Pancreas (tissue), 10 donors: Measurements from ENCODE around the gene LRRC52. TPM values are rescaled to one million over a fixed set of nuclear protein-coding genes. Genes with fewer than 3 reads are reported as not detected.

Experiments
- ATAC-seq, 4 donors: fragments of 200-7000 bp; cut with Tn5 transposase; one replicate each; pipeline versions ENCODE4 v1.8.0 to v1.9.1; 2020; ENCODE audit warnings: mild to moderate bottlenecking in 4 of 4, moderate library complexity in 4 of 4
- DNase-seq, 6 donors: peaks; one replicate each; pipeline ENCODE4 v3.0.0-alpha.2; 2020
- FAIRE-seq: peaks from 2 replicates; lab custom pipeline; 2012; peaks lifted over from hg19 to GRCh38; lab: Jason Lieb, UNC
- H3K27ac ChIP-seq, 4 donors: fragments of 200-600 bp; sonication (generic); 1 replicate in 3 of 4; 2 replicates in 1 of 4; pipeline versions ENCODE4 v1.5.0 to v1.8.0; 2020
- H3K27me3 ChIP-seq, 4 donors: fragments of 200-600 bp; one replicate each; pipeline ENCODE4 v1.8.0; 2021
- H3K36me3 ChIP-seq, 3 donors: fragments of 200-600 bp; sonication (generic) in 1 of 3; one replicate each; pipeline versions ENCODE4 v1.5.0 to v1.8.0; 2020 to 2021
- H3K4me1 ChIP-seq, 3 donors: fragments of 200-600 bp; one replicate each; pipeline ENCODE4 v1.8.0; 2021
- H3K4me3 ChIP-seq, 4 donors: fragments of 200-600 bp; sonication (generic) in 2 of 4; one replicate each; pipeline versions ENCODE4 v1.5.0 to v1.8.0; 2020 to 2021
- H3K9me3 ChIP-seq, 4 donors: fragments of 200-600 bp; one replicate each; pipeline ENCODE4 v1.8.0; 2021
- WGBS, 2 donors: extraction: QIAGEN DNeasy Blood & Tissue Kit; methylation state at CpG; one replicate each; pipeline ENCODE4 v1.1.7; 2013; 5-methylcytosine and 5-hydroxymethylcytosine counted together
- intact Hi-C, 3 donors: fragments of 100-400 bp; cut with DNase I; formaldehyde crosslinking; loops; one replicate each; pipeline versions ENCODE4 v1.11.1 to v1.14.2; 2022
- polyA plus RNA-seq, 2 donors: library from polyadenylated mRNA; stranded (reverse); fragments of 200-250 nt; gene quantifications; one replicate each; pipeline ENCODE4 v1.2.3, GENCODE V29; 2013
- total RNA-seq, 6 donors: library from RNA; stranded (reverse); fragmentation: NEBNext Ultra II Directional in 4 of 6; extraction: Animal tissue kit (Norgen Biotek cat#: 25700) in 4 of 6; gene quantifications; one replicate each; pipeline versions ENCODE4 v1.2.1 to v1.2.4, GENCODE V29; 2021 to 2023
- TF ChIP-seq, protein P1 (sequence below), 4 donors: fragments of 200-600 bp; sonication (generic) in 3 of 4; IDR thresholded peaks; one replicate each; pipeline versions ENCODE4 v1.5.0 to v1.8.0; 2021; ENCODE audit warnings: antibody characterized with exemption in 4 of 4
- donor health status: healthy with polysubstance abuse.
- donor health status: DM: no; HTN: no; CAD: no; lungs with moderate emphysema.
- donor health status: DM: no; HTN: no; CAD: no.
- donor health status: control.
- donor health status: control.
- donor health status: Bipolar disorder and iron deficiency.
- donor health status: DM: yes; HTN: yes; CAD: no.
- donor health status: DM: no; HTN: no; CAD: no.
- donor health status: DM: no; HTN: no; CAD: no.
- donor health status: DM: yes; HTN: yes; CAD: no.

LRRC52 gene, protein sequence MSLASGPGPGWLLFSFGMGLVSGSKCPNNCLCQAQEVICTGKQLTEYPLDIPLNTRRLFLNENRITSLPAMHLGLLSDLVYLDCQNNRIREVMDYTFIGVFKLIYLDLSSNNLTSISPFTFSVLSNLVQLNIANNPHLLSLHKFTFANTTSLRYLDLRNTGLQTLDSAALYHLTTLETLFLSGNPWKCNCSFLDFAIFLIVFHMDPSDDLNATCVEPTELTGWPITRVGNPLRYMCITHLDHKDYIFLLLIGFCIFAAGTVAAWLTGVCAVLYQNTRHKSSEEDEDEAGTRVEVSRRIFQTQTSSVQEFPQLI
- total RNA-seq (not detected), polyA plus RNA-seq (not detected)

DNA sequence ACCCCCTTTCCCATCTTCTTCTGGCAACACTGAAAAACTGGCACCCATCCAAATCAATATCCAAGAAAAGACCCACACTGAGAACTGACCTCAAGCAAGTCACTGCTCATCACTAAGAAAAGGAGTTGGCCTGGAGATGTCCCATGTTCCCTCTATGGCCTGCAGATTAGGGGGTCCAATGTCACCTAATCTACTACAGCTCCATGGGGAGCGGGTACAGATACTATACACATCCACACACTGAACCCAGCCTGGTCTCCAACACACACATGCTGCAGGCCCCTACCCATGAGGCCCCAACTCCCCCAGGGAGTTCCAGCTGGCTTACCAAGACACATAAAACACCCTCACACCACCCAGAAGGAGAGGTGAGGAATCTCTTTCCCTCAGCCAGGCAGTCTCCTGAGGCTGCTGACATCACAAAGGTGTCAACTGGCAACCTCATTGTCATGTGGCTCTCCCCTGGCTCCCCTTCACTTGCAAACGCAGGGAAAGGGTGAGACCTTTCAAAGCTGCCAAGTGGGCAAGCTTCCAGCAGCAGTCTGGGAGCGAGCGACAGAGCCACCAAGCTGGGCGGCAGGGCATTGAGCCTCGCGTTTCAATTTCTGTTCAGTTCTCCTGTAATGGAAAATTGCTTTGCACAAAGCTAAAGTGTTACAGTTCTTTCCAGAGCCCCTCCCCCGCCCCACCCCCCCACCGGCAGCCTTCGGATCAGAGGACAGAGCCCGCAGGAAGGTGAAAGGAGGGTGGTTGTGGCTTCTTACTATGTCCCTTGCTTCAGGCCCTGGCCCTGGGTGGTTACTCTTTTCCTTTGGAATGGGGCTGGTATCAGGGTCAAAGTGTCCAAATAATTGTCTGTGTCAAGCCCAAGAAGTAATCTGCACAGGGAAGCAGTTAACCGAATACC lies at the start of gene LRRC52:
Gene LRRC52, plus strand, starts transcription at position 469 of the 907 bp plus-strand sequence. Its CDS starts 297 bp downstream, at position 766.
- intact Hi-C loops = no loop called here
- ATAC-seq (peak; percentile 88 to 96 (median 93)), FAIRE-seq (no peak), DNase-seq (peak; percentile 69 to 90 (median 84))
- Histone ChIP-seq H3K9me3 (no peaks in the 10 kb centered on the region), H3K27ac (peak within 1 kb of the TSS in 1 of 4 donors; percentile 36), H3K27me3 (no peaks in the 10 kb centered on the region), H3K36me3 (no peaks in the 10 kb centered on the region), H3K4me3 (no peak within 1 kb of the TSS), H3K4me1 (peaks cover 0 to 2% (median 0%) of the 10 kb centered on the region in 3 donors)
- 13 to 14% methylated on average over 12 of the region's 12 CpGs for WGBS, 2 donors
- TF ChIP-seq, protein P1, sequence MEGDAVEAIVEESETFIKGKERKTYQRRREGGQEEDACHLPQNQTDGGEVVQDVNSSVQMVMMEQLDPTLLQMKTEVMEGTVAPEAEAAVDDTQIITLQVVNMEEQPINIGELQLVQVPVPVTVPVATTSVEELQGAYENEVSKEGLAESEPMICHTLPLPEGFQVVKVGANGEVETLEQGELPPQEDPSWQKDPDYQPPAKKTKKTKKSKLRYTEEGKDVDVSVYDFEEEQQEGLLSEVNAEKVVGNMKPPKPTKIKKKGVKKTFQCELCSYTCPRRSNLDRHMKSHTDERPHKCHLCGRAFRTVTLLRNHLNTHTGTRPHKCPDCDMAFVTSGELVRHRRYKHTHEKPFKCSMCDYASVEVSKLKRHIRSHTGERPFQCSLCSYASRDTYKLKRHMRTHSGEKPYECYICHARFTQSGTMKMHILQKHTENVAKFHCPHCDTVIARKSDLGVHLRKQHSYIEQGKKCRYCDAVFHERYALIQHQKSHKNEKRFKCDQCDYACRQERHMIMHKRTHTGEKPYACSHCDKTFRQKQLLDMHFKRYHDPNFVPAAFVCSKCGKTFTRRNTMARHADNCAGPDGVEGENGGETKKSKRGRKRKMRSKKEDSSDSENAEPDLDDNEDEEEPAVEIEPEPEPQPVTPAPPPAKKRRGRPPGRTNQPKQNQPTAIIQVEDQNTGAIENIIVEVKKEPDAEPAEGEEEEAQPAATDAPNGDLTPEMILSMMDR (IDR thresholded peaks at IDR 0.05) = no peak

DNA sequence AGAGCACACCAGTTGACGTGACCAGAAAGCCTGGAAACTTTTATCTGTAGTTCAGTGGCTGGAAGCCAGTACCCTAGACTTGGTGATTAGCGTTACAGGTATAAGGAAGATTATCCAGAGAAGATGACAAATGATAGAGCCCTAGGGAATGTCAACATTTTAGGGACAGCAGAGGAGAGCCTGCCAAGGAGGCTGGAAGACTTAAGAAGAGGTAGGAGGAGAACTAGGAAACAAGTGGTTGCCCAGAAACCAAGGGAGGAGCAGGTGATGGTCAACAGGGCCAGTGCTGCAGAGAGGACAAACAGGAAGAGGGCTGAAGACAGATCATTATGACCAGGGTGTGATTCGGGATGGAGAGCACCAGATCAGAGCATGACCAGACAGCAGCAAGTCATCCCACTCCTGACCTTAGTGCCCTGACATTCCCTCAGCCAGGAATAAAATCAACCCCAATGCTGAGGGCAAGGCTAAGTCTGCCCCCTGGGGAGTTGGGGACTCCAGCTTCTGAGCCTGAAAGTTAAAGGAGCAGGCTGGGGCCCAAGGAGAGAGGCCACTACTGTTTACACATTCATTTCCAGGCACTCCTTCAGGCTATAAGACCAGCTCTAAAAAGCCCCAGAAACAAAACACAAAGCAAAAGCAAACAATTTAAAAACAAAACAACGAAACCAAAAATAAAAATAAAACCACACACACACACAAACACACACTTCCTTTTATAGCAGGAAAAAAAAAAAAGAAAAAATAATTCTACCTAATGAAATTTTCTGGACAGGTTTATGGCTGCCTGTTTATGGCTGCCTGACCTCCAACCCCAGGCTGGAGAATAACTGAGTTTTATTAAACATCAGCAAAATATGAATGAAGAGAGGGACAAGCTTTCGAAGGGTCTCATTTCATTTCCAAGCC lies 48.6 kb upstream of the LRRC52 start:
- no peak overlapping the region for H3K4me3 ChIP-seq
- H3K36me3 ChIP-seq = no peaks in the 10 kb centered on the region
- 47 to 60% methylated on average over 5 of the region's 5 CpGs for WGBS, 2 donors
- FAIRE-seq (no peak), DNase-seq (no peak), ATAC-seq (no peak)
- intact Hi-C loops = no loop called here
- H3K27me3 ChIP-seq = no peaks in the 10 kb centered on the region
- no peaks in the 10 kb centered on the region for H3K9me3 ChIP-seq
- no peak overlapping the region for H3K27ac ChIP-seq
- no peaks in the 10 kb centered on the region for H3K4me1 ChIP-seq
- TF ChIP-seq, protein P1 (IDR thresholded peaks at IDR 0.05) = no peak

DNA sequence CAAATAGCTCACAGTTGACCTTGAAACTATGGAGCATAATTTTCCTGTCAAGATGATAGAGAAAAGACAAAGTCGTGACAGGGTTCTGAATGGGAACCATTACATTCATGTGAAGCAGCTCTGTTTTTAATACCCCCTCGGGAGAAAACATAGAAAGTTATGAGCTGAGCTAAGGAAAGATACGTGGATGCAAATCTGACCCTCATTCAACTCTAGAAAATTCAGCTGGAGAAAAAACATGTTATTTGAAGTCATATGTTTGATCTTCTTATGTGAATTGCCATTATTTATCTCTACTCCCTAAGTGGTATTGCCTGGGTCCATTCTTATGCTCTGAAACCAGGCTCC lies 48.0 kb upstream of the LRRC52 start:
- intact Hi-C loops = no loop called here
- no peaks in the 10 kb centered on the region for H3K27me3 ChIP-seq
- H3K4me3 ChIP-seq = no peak overlapping the region
- no peak overlapping the region for H3K27ac ChIP-seq
- 60 to 68% methylated on average over 3 of the region's 3 CpGs for WGBS, 2 donors
- FAIRE-seq (no peak), DNase-seq (no peak), ATAC-seq (no peak)
- TF ChIP-seq, protein P1 (IDR thresholded peaks at IDR 0.05) = no peak
- no peaks in the 10 kb centered on the region for H3K36me3 ChIP-seq
- H3K9me3 ChIP-seq = no peaks in the 10 kb centered on the region
- no peaks in the 10 kb centered on the region for H3K4me1 ChIP-seq

DNA sequence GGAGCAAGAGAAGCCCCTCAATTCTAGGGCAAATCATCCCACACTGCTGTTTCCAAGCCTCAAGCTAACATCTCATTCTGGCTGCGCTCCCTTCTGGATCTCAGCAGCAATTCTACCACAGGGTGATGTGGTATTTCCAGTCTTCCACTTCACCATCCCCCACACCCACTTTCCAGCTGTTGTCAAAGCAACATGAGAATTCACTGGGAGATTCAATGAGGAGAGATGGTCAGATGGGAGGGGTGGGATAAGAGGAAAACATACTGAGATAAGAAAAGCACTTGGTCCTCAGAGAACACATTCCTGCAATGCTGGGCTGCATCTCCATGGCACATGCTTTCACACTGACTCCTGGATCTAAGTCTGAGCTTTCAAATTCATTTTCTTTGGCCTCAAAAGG lies 47.3 kb upstream of the LRRC52 start:
- ATAC-seq (no peak), DNase-seq (no peak), FAIRE-seq (no peak)
- Histone ChIP-seq H3K4me1 (no peaks in the 10 kb centered on the region), H3K9me3 (no peaks in the 10 kb centered on the region), H3K27me3 (no peaks in the 10 kb centered on the region), H3K36me3 (no peaks in the 10 kb centered on the region), H3K27ac (no peak overlapping the region), H3K4me3 (no peak overlapping the region)
- 77 to 87% methylated on average over 1 of the region's 1 CpG for WGBS, 2 donors
- intact Hi-C loops = no loop called here
- TF ChIP-seq, protein P1 (IDR thresholded peaks at IDR 0.05) = no peak
